ENCODE data around the gene MAML3.

MAML3 gene

GRCh38 chr4:139975830-139976272, 178.1 kb downstream of the MAML3 start:
- DNase-seq (ENCODE audit: insufficient read length, low spot score) (no peak), FAIRE-seq (no peak)
- no peak for TF ChIP-seq POLR2A (IDR thresholded peaks at IDR 0.05; ENCODE audit: low read depth, low read length)

- DNase-seq (ENCODE audit: insufficient read length, low spot score) (no peak), FAIRE-seq (no peak)
- no peak for TF ChIP-seq POLR2A (IDR thresholded peaks at IDR 0.05; ENCODE audit: low read depth, low read length)
Observed at GRCh38 chr4:139973616-139974015, 180.4 kb downstream of the MAML3 start.

- TF ChIP-seq POLR2A (IDR thresholded peaks at IDR 0.05; ENCODE audit: low read depth, low read length): no peak
- DNase-seq (ENCODE audit: insufficient read length, low spot score): no peak
- FAIRE-seq: peak; percentile 23
Observed at GRCh38 chr4:139973015-139973414, 181.0 kb downstream of the MAML3 start.

GRCh38 chr4:139972305-139972704, 181.7 kb downstream of the MAML3 start:
- DNase-seq (ENCODE audit: insufficient read length, low spot score): no peak
- FAIRE-seq: no peak
- no peak for TF ChIP-seq POLR2A (IDR thresholded peaks at IDR 0.05; ENCODE audit: low read depth, low read length)

GRCh38 chr4:139971111-139971510, 182.9 kb downstream of the MAML3 start:
- FAIRE-seq (no peak), DNase-seq (ENCODE audit: insufficient read length, low spot score) (no peak)
- no peak for TF ChIP-seq POLR2A (IDR thresholded peaks at IDR 0.05; ENCODE audit: low read depth, low read length)

GRCh38 chr4:139969635-139970266, 184.2 kb downstream of the MAML3 start:
- no peak for TF ChIP-seq POLR2A (IDR thresholded peaks at IDR 0.05; ENCODE audit: low read depth, low read length)
- no peak for FAIRE-seq
- no peak for DNase-seq (ENCODE audit: insufficient read length, low spot score)

GRCh38 chr4:139968831-139969230, 185.2 kb downstream of the MAML3 start:
- FAIRE-seq: no peak

GRCh38 chr4:139966383-139966782, 187.6 kb downstream of the MAML3 start:
- no peak for FAIRE-seq
- DNase-seq (ENCODE audit: insufficient read length, low spot score): no peak
- TF ChIP-seq POLR2A (IDR thresholded peaks at IDR 0.05; ENCODE audit: low read depth, low read length): no peak

More at GRCh38 chr4:139968831-139969230, 185.2 kb downstream of the MAML3 start:
- no peak for TF ChIP-seq POLR2A (IDR thresholded peaks at IDR 0.05; ENCODE audit: low read depth, low read length)
- DNase-seq (ENCODE audit: insufficient read length, low spot score): no peak

- DNase-seq (ENCODE audit: insufficient read length, low spot score): no peak
- no peak for FAIRE-seq
- no peak for TF ChIP-seq POLR2A (IDR thresholded peaks at IDR 0.05; ENCODE audit: low read depth, low read length)
Observed at GRCh38 chr4:139965789-139966188, 188.2 kb downstream of the MAML3 start.

- DNase-seq (ENCODE audit: insufficient read length, low spot score) (no peak), FAIRE-seq (no peak)
- no peak for TF ChIP-seq POLR2A (IDR thresholded peaks at IDR 0.05; ENCODE audit: low read depth, low read length)
Observed at GRCh38 chr4:139963708-139964107, 190.3 kb downstream of the MAML3 start.

- no peak for TF ChIP-seq POLR2A (IDR thresholded peaks at IDR 0.05; ENCODE audit: low read depth, low read length)
- no peak for FAIRE-seq
Observed at GRCh38 chr4:139962130-139962684, 191.8 kb downstream of the MAML3 start.

GRCh38 chr4:139961344-139961946, 192.5 kb downstream of the MAML3 start:
- TF ChIP-seq POLR2A (IDR thresholded peaks at IDR 0.05; ENCODE audit: low read depth, low read length): no peak
- DNase-seq (ENCODE audit: insufficient read length, low spot score): no peak
- no peak for FAIRE-seq

More at GRCh38 chr4:139962130-139962684, 191.8 kb downstream of the MAML3 start:
- DNase-seq (ENCODE audit: insufficient read length, low spot score): no peak

- TF ChIP-seq POLR2A (IDR thresholded peaks at IDR 0.05; ENCODE audit: low read depth, low read length): no peak
- FAIRE-seq: no peak
- no peak for DNase-seq (ENCODE audit: insufficient read length, low spot score)
Observed at GRCh38 chr4:139959396-139959795, 194.6 kb downstream of the MAML3 start.

GRCh38 chr4:139958739-139959098, 195.3 kb downstream of the MAML3 start:
- DNase-seq (ENCODE audit: insufficient read length, low spot score): no peak
- FAIRE-seq: no peak
- TF ChIP-seq POLR2A (IDR thresholded peaks at IDR 0.05; ENCODE audit: low read depth, low read length): no peak
